NCI-H2107 treated with DMSO at 0.1 percent for 48 hours (cell line): ENCODE measurements around the gene DRAM1.
A peak's percentile ranks its signal among the peaks of the same experiment; 100 is the strongest.
"Not testable (repeated sequence)": the region's sequence is repeated elsewhere in the genome, so short reads cannot be mapped to it uniquely, and the experiment has no call there.

Experiments
- DNase-seq: peaks from one replicate; lab custom pipeline; 2025; ENCODE audit not compliant: unreplicated experiment; lab: John Stamatoyannopoulos, UW

DRAM1 gene

DNA sequence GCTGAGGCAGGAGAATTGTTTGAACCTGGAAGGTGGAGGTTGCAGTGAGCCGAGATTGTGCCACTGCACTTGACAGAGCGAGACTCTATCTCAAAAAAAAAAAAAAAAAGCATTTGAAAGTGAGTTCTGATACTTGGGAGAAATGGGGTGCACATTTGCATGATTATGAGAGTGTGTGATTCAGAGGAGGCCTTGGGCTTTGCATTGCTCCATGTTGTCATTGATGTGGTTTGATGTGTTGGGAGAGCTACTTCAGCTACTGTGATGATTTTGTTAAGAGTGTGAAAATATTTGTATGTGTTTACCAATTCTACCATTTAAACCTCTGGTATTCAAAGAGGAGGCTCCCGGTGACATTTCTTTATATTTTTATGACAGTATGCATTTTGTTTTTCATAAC is 24.4 kb downstream of the DRAM1 start:
- DNase-seq: no peak

DNA sequence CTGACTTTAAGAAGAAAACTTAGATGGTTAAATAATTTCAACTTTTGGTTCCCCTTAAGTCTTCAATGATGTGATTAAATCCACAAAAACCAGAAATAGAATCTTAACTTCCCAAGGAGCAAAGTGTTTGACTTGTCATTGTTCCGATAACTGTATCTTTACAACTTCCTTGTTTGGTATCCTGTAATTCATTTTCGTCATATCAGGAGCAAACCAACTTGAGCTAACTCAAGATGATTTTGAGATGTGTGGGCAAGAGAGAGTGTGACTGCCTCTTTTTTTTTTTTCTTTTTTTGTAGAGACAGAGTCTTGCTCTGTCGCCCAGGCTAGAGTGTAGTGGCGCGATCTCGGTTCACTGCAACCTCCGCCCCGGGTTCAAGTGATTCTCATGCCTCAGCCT is 25.3 kb downstream of the DRAM1 start:
- DNase-seq: no peak

DNA sequence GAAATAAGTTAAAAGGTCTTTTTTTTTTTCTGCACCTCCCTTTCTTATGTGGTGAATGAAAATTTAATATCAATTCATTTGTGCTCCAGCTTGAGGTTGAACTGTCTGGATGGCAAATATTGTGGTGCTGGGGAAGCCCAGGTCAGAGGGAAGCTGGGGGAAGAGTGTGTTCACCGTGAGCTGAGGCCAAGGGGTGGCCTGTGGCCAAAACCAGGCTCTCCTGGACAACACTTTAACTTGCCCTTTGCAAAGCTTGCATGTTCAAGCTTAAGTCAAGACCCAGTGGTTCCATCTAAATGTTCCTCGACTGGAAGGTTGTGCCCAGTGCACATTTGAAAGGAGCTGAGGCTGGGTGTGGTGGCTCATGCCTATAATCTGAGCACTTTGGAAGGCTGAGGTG is 28.8 kb downstream of the DRAM1 start:
- no peak for DNase-seq

DNA sequence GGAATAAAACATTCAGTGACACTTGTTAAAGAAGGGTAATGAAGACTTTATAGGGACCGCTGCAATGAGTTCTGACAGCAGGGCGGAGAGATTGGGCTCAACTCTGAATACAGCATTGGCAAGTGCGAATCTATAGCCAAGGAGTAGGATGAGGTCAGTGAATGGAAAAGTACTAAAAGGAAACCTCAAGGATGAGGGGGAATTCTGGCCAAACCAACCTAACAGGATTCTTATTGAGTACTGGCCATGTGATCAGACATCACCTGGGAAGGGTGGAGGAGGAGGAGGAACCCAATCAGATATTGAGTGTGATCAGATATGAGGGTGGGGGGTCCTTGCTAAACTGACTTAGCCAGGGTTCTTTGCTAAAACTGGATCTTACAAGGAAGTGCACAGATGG is 31.0 kb downstream of the DRAM1 start:
- no peak for DNase-seq

DNA sequence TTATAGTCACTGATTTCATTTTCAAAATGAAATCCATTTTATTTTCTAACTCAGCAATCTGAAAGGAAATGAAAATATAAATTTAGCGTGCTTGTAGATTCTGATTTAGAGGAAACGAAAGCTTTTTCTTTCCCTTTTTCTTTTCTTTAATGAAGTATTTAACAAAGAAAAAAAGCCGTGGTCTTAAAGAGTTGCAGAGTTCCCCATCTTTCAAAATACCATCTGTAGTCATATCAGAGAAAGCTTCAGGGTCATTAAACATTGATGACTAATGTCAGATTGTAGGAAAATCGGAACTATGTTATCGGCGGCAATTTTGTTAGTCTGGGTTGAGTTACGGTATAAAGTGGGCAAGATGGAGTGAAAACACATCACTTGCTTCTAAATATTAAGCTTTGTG is 32.3 kb downstream of the DRAM1 start:
- no peak for DNase-seq

DNA sequence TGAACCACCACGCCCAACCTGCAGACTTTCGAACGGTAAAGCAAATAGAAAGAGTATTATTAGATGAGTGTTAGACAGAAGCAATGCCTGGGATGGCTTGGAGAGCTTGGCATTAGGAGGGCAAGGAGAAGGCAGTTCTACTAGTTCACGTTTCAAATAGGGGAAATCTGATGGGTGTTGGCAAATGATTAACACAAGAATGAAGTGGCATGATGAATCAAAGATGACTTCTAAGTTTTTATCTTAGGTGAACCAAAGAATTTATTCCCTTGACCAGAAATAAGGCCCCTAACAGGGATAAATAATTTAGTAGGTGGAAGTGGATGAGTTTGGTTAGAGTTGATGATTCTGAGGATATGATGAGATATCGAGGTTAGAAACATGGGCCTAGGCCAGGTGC is 38.5 kb downstream of the DRAM1 start:
- DNase-seq: no peak

DNA sequence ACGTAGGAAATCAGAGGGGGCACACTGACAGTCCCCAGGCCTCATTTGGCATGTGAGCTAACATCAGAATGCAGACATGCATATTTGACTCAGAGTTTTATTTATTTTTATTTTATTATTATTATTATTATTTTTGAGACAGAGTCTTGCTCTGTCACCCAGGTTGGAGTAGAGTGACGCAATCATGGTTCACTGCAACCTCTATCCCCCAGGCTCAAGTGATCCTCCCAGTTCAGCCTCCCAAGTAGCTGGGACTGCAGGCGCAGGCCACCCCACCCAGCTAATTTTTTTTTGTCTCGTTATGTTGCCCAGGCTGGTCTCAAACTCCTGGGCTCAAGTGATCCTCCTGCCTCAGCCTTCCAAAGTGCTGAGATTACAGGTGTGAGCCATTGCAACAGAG is 41.4 kb downstream of the DRAM1 start:
- DNase-seq: not testable (repeated sequence)

DNA sequence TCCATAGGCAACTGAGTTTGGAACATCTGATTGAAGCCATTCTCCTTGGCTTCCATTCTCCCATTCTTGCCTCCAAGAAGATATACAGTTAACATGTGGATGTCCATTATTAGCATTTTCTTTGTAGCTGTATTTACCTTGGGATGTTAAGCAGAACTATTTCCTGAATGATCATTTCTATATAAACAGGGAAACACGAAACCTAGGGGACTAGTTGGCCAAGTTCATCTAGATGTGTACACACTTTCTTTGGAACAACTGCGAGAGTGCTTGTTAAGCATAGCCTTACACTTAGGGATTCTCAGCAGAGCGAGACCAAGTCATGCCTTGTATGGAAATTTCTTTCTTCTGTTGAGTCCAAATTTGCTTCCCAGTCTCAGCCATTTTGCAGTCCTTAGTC is 42.1 kb downstream of the DRAM1 start:
- no peak for DNase-seq

DNA sequence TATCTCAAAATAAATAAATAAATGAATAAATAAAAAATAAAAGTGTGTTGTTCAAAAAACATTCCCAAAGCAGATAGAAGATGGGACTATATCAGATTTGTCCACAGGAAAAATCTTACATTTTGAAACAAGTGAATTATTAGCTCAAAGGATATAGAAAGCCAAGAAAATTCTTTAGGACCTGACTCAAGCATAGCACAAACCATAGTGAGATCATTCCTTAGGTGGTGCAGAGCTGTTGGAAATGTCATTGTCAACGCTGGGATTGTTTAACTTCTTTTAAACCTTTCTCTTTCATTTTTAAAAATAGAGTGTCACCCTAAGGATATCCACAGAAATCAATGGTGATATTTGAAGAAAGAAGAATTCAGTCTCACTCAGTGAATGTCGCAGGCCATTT is 43.5 kb downstream of the DRAM1 start:
- no peak for DNase-seq

DNA sequence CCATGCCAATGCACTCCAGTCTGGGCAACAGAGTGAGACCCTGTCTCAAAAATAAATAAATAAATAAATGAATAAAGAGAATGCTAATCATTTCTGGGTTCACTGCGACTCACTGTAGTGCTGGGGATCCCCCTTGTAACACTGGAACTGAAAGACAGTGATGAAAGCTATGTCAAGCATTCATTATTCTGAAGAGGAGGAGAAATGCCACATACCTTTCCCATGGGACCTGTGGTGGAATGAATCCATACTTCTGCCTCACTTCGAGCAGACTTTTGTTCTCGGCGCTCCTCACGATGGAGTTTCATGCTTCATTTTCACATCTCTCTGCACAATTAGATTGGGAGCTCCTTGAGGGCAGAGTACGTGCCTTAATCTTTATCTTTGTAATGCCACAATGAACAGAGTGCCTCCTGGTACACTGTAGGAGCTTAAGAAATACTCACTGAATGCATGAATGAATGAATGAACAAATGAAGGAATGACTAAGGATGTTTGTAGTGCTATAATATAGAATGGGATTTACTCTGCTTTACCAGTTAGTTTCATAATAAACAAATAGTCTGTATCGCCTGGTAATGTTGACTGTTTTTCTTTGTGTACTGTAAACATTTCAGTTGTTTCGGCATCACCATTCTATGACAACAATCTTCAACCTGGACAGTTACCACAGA is 45.8 kb downstream of the DRAM1 start:
- DNase-seq: no peak

DNA sequence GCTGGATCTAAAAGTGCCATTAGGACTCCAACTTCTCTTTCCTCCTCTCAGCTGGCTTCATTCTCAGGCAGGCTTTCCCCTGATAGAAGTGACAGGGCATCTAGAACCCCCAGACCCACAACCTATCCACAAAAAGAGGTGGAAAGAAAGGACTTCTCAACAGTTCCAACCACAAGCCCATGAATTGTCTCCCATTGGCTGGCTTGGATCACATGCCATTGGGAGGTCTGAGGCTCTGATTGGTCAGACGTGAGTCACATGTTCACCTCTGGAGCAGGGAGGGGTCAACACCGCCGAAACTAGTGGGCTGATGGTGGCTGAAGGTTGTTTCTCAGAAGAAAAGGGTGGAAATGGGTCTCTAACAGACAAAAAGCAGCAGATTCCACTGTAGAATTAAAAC is 47.2 kb downstream of the DRAM1 start:
- no peak for DNase-seq

DNA sequence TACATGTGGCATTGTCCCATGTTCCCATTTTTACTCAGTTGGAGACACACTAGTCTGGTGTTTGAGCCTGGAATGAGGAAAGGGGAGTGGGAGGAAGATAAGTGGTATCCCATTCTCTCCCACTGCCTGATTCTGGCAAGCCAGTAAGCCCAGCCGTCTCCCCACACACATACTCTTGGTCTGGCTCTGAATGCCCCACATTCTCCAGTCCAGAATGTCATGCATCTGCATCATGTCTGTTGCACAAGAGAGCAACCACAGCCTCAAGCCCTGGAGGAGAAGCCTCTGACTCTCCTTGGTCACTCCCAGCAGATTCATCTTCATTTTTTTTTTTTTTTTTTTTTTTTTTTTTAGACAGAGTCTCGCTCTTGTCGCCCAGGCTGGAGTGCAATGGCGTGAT is 48.0 kb downstream of the DRAM1 start:
- DNase-seq: no peak

DNA sequence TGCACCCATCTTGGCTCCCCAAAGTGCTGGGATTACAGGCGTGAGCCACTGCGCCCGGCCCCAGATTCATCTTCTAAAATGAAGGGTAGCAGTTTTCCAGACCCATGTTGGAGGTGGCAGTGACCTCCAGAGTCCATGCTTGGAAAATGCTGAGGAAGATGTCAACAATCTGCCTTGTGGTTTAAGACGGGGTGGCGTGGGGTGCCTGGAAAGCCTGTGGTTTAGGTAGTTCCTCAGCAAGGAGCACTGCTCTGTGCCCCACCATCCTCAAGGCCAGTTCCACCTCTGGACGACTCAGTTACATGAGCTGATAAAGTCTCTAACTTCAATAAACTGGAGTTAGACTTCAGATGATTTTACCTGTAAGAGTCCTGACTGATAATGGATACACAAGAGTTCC is 48.6 kb downstream of the DRAM1 start:
- DNase-seq: no peak

DNA sequence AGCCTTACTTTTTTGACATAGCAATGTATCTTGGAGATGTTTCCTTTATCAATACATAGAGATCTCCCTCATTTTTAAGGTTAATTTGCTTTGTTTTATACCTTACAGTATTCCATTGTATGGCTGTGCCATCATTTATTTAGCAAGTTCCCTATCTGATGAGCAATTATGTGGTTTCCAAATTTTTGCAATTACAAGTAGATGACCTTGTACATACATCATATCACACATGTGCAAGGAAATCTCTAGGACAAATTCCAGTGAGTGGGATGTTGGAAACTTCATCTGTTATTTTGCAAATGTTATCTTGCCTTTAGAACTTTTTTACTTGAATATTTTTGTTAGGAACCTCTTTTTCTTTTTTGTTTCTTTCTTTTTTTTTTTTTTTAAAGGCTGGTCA is 49.7 kb downstream of the DRAM1 start:
- no peak for DNase-seq

DNA sequence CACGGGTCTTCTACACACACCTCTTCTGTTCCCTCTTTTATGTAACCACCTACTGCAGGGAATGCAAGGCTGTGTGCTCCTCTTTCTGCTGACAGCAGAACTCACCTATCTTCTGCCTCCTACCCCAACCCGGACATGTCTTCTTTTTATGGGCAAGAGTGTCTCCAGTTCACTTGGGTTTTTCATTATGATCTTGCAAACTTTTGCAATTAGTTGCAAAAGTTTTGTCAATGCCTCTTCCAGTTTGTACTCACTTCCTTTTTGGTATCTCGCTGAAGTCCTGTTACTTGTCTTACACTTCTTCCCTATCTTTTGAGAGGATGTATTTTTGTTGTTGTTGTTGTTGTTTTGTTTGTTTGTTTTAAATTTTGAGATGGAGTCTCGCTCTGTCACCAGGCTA is 50.6 kb downstream of the DRAM1 start:
- DNase-seq: no peak

DNA sequence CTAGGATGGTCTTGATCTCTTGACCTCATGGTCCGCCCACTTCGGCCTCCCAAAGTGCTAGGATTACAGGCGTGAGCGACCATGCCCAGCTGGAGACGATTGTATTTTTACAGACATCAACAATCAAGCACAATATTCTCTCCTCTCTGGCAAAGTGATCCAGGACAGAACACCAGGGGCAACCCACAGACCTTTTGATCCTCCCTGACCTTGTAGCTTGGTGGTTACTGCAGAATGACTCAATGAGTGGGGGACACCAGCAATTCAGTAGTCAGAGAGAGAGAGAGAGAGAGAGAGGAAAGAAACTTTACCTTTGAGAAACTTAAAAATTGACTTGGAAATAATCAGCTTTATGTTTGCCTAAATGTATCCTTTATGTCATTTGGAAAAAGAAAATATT is 51.2 kb downstream of the DRAM1 start:
- DNase-seq: no peak

DNA sequence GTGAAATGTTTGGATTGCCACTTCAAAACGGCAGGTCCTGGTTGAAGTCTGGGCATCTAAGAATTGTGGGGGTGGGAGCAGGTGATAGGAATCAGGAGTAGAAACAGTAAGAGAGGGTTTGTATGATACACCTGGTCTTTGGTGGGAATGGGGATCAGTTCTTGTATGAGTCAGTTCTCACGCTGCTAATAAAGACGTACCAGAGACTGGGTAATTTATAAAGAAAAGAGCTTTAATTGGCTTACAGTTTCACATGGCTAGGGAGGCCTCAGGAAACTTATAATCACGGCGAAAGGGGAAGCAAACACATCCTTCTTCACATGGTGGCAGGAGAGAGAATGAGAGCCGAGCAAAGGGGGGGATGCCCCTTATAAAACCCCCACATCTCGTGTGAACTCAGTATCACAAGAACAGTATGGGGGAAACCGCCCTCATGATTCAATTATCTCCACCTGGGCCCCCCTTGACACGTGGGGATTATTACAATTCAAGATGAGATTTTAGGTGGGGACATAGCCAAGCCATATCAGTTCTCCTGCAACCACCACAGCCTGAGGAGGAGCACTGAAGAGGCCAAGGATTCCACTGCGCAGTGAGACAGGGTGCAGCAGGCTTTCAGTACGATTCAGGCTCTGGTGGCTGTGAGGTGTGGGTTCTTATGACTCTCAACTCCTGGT is 52.1 kb downstream of the DRAM1 start:
- DNase-seq: no peak

DNA sequence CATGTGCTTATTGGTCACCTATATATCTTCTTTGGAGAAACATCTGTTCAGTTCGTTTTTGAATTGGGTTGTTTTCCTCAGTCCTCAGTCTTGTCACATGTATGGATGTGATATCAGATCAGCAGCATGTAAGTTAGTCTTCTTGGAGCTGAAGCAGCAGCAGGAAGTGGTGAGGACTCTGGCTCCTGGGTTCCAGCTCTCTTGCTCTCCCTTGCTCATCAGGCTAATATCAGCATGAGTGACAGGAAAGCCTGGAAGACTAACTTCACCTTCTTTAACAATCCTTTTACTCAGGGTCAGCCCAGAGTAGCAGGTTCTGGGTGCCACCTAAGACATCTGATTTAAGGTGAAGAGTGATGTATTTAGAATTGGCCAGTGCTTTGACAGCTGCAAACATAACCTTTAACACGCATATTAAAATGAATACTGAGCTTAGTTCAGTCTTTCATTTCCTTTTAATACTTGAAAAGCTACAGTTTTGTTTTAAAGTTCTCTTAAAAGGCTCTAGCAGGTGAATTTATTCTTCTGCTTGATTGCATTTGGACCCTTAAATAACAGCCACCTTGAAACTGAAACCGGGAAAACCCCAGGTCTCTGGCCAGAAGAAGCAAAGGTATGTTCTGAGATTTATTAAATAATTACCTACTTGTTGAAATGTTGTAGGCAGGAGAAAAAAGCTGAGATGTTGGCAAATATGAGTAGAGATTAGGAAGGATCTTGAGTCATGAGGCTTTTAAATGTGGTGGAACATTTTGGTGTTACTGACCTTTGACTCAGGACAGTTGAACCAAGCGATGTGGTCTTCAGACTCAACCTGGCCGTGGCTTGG is 54.3 kb downstream of the DRAM1 start:
- DNase-seq: no peak

DNA sequence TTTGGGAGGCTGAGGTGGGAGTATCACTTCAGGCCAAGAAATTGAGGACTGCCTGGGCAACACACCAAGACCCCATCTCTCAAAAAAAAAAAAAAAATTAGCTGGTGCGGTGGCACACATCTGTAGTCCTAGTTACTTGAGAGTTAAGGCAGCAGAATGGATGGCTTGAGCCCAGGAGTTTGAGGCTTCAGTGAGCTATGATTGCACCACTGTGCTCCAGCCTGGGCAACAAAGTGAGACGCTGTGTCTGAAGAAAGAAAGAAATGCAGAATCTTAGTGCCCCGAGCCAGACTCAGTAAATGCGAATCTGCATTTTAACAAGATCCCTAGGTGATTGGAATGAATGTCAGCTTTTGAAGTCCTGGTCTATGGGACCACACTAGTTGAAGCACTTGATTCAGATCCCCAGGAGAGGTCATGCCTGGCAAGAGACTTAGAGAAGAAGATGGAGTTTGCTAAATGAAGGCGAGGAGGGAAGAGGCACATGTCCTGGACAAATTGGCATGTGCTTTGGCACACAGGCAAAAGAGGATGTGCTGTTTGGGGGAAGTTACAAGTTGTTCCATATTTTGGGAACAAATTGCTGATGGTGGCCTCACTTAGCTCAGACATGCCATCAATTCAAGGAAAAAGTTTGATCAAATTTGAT is 56.6 kb downstream of the DRAM1 start:
- no peak for DNase-seq

DNA sequence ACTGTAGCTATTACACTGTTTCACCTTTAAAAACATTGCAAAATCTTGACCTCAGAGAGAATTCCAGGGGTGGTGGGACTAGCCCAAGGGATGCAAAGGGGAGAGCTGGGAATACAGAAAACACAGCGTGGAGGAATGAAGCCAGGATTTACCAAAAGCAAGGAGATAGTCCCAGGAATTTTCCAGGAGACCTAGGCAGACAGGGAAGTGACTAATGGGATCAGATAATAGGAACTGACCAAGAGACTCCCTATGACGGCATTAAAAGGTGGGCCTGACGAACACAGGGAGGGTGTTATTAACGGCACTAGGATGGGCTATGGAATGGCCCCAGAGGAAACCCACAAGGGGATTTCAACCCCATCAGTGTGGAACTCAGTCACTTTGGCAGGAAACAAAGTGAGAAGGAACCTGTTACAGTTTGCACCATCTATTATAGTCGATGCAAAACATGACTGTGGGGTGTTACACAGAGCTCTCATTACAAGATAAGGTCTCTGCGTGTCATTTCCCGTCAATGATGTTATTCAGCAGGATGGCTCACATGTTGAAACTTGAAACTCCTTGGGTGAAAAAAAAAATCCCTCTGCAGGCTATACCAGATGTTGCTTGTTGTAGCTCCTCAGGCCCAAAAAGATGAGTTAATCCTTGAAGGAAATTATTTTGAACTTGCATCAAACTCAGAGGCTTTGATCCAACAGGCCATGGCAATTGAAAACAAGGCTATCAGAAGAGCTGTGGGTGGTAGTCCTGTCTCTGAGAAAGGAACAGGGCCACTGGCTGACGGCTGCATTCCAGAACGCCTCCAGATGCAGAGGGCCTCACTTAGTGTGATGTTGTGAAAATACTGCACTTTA is 58.7 kb downstream of the DRAM1 start:
- peak; percentile 41 for DNase-seq

DNA sequence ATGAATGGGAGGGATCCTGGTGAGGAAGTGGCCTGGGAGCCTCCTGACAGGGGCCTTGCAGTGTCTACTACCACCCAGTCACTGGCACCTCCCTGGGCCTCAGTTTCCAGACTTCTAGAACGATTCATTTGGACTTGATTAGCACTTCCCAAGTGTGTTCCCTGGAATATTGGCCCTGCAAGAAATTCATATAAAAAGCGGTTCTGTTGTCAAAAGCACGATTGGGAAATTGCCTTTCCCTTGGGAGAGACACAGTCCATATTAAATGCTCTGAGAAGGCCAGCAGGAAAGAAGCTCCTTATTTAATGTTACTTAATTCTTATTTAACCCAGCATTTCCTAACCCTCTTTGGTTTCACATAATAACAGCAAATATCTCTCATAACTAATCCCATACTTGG is 61.9 kb downstream of the DRAM1 start:
- no peak for DNase-seq
